GM19351 (cell line): ENCODE data around the gene ASXL3.

Source experiments
- ATAC-seq: cut with Tn5 transposase; IDR thresholded peaks from one replicate; pipeline ENCODE4 v1.9.1; 2021; ENCODE audit warnings: mild to moderate bottlenecking, moderate library complexity; ENCODE audit not compliant: unreplicated experiment

ASXL3 gene

GRCh38 chr18:33656889-33657448 lies 79.0 kb downstream of the ASXL3 start:
- ATAC-seq = no peak

- no peak for ATAC-seq
These were observed 82.8 kb downstream of the ASXL3 start for GRCh38 chr18:33660696-33661310.

GRCh38 chr18:33664241-33664874 lies 86.3 kb downstream of the ASXL3 start:
- ATAC-seq = no peak

- ATAC-seq = no peak
These were observed 87.2 kb downstream of the ASXL3 start for GRCh38 chr18:33665187-33665586.

- no peak for ATAC-seq
These were observed 87.6 kb downstream of the ASXL3 start for GRCh38 chr18:33665641-33666040.

GRCh38 chr18:33666915-33667314 lies 88.9 kb downstream of the ASXL3 start:
- no peak for ATAC-seq

GRCh38 chr18:33669589-33669988 lies 91.6 kb downstream of the ASXL3 start:
- no peak for ATAC-seq

GRCh38 chr18:33670029-33670428 lies 92.0 kb downstream of the ASXL3 start:
- ATAC-seq = no peak

- ATAC-seq = no peak
These were observed 95.7 kb downstream of the ASXL3 start for GRCh38 chr18:33673689-33674088.

- no peak for ATAC-seq
These were observed 98.6 kb downstream of the ASXL3 start for GRCh38 chr18:33676593-33676992.

GRCh38 chr18:33677891-33678290 lies 99.9 kb downstream of the ASXL3 start:
- ATAC-seq = no peak

GRCh38 chr18:33682436-33682835 lies 104.4 kb downstream of the ASXL3 start:
- no peak for ATAC-seq

- no peak for ATAC-seq
These were observed 116.6 kb downstream of the ASXL3 start for GRCh38 chr18:33694593-33694992.

- ATAC-seq = no peak
These were observed 118.5 kb downstream of the ASXL3 start for GRCh38 chr18:33696332-33697162.

GRCh38 chr18:33697498-33697897 lies 119.5 kb downstream of the ASXL3 start:
- no peak for ATAC-seq

- ATAC-seq = no peak
These were observed 121.4 kb downstream of the ASXL3 start for GRCh38 chr18:33699372-33699771.

- ATAC-seq = peak; percentile 79
These were observed 122.5 kb downstream of the ASXL3 start for GRCh38 chr18:33700513-33700976.

GRCh38 chr18:33702625-33703024 lies 124.6 kb downstream of the ASXL3 start:
- no peak for ATAC-seq

- ATAC-seq = no peak
These were observed 128.4 kb downstream of the ASXL3 start for GRCh38 chr18:33706391-33706790.

- ATAC-seq = no peak
These were observed 130.9 kb downstream of the ASXL3 start for GRCh38 chr18:33708876-33709275.

GRCh38 chr18:33710269-33710668 lies 132.2 kb downstream of the ASXL3 start:
- ATAC-seq = no peak

- no peak for ATAC-seq
These were observed 133.5 kb downstream of the ASXL3 start for GRCh38 chr18:33711514-33711913.
